Measurements from ENCODE around the gene LHFPL2. TPM values are rescaled to one million over a fixed set of nuclear protein-coding genes. Genes with fewer than 3 reads are reported as not detected.

Gene LHFPL2
- total and polyA plus RNA-seq, 2 donors (not counting 1 experiment from before 2014, with no cell fraction given): 3.8 to 35.5 TPM

DNA sequence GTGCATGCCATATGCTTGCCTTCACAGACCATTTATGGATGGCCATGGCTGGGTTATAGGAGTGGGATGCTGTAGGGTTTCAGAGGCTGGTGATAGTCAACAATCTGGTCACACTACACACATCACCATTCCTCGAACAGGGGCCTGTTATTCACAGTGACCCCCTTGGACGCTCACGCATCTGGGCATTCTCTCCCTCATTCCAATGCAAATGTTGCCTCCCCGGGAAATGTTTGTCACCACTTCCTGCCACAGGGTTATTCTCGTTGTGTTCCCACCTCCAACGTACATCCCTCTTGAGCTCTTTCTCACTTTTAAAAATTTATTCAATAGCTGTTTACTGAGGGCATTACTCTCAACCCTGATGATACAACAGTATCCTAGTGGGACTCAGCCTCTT lies 152.8 kb downstream of the LHFPL2 start:
- ATAC-seq (ENCODE audit: low read depth) (no peak), DNase-seq (no peak)
- Histone ChIP-seq H3K36me3 (replicated peaks in 1 of 2; ENCODE audit: control extremely low read depth in 1 of 2, control insufficient read depth in 1 of 2, extremely low read depth in 1 of 2, insufficient read depth in 2 of 2, low read length in 1 of 2) (no peaks in the 10 kb centered on the region), H3K4me2 (replicated peaks; ENCODE audit: low read depth, low read length, poor library complexity, severe bottlenecking) (no peak overlapping the region), H3K4me3 (ENCODE audit: control extremely low read depth in 1 of 5, extremely low read depth in 1 of 5, insufficient read depth in 1 of 5, low read depth in 2 of 5, low read length in 4 of 5) (no peak overlapping the region), H3K27me3 (replicated peaks in 1 of 4; ENCODE audit: control extremely low read depth in 1 of 4, control insufficient read depth in 3 of 4, insufficient read depth in 4 of 4, low read length in 3 of 4) (no peaks in the 10 kb centered on the region), H3K4me1 (ENCODE audit: control insufficient read depth in 2 of 2, insufficient read depth in 2 of 2, low read length in 2 of 2) (peaks cover 4 to 9% of the 10 kb centered on the region in 2 donors), H2AFZ (ENCODE audit: insufficient read depth, low read depth, low read length, poor library complexity, severe bottlenecking) (no peak overlapping the region), H3K9me3 (ENCODE audit: control extremely low read depth in 1 of 3, control insufficient read depth in 2 of 3, insufficient read depth in 1 of 3, low read length in 2 of 3) (no peaks in the 10 kb centered on the region), H3K9ac (ENCODE audit: low read length) (no peak overlapping the region), H3K79me2 (ENCODE audit: control insufficient read depth, insufficient read depth, low read length) (peaks cover 7% of the 10 kb centered on the region), H4K20me1 (ENCODE audit: control insufficient read depth, insufficient read depth, low read length, poor library complexity, severe bottlenecking) (no peaks in the 10 kb centered on the region), H3K27ac (ENCODE audit: low read length in 2 of 2) (no peak overlapping the region)
- Mint-ChIP-seq H3K9me3 (ENCODE audit: insufficient read depth) (no peaks in the 10 kb centered on the region), H3K4me3 (no peak overlapping the region), H3K27me3 (no peaks in the 10 kb centered on the region), H3K27ac (no peak overlapping the region), H3K4me1 (peaks cover 29% of the 10 kb centered on the region)
- POLR2A ChIA-PET: no interaction called here
- 25% methylated on average over 5 of the region's 6 CpGs for WGBS (ENCODE audit: insufficient coverage)
- intact Hi-C loops (cut with micrococcal nuclease): no loop called here
- CTCF ChIA-PET: interaction anchor here (1.6 kb wide), 1 partner anchor 28 kb away, joined by 5 read pairs; no protein-coding TSS in a partner anchor
- TF ChIP-seq, protein P1, sequence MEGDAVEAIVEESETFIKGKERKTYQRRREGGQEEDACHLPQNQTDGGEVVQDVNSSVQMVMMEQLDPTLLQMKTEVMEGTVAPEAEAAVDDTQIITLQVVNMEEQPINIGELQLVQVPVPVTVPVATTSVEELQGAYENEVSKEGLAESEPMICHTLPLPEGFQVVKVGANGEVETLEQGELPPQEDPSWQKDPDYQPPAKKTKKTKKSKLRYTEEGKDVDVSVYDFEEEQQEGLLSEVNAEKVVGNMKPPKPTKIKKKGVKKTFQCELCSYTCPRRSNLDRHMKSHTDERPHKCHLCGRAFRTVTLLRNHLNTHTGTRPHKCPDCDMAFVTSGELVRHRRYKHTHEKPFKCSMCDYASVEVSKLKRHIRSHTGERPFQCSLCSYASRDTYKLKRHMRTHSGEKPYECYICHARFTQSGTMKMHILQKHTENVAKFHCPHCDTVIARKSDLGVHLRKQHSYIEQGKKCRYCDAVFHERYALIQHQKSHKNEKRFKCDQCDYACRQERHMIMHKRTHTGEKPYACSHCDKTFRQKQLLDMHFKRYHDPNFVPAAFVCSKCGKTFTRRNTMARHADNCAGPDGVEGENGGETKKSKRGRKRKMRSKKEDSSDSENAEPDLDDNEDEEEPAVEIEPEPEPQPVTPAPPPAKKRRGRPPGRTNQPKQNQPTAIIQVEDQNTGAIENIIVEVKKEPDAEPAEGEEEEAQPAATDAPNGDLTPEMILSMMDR (IDR thresholded peaks at IDR 0.05): no peak
- TF ChIP-seq EZH2 (IDR thresholded peaks at IDR 0.05; ENCODE audit: borderline replicate concordance, insufficient read depth, low read depth, low read length, poor library complexity, severe bottlenecking): no peak

- DNase-seq (no peak), ATAC-seq (ENCODE audit: low read depth) (no peak)
- Histone ChIP-seq H3K9me3 (ENCODE audit: control extremely low read depth in 1 of 3, control insufficient read depth in 2 of 3, insufficient read depth in 1 of 3, low read length in 2 of 3) (no peaks in the 10 kb centered on the region), H3K9ac (ENCODE audit: low read length) (no peak overlapping the region), H3K27ac (ENCODE audit: low read length in 2 of 2) (no peak overlapping the region), H3K4me1 (ENCODE audit: control insufficient read depth in 2 of 2, insufficient read depth in 2 of 2, low read length in 2 of 2) (peaks cover under 1 to 2% of the 10 kb centered on the region in 2 donors), H3K36me3 (replicated peaks in 1 of 2; ENCODE audit: control extremely low read depth in 1 of 2, control insufficient read depth in 1 of 2, extremely low read depth in 1 of 2, insufficient read depth in 2 of 2, low read length in 1 of 2) (peaks cover 2 to 12% of the 10 kb centered on the region in 2 experiments), H4K20me1 (ENCODE audit: control insufficient read depth, insufficient read depth, low read length, poor library complexity, severe bottlenecking) (no peaks in the 10 kb centered on the region), H3K27me3 (replicated peaks in 1 of 4; ENCODE audit: control extremely low read depth in 1 of 4, control insufficient read depth in 3 of 4, insufficient read depth in 4 of 4, low read length in 3 of 4) (no peaks in the 10 kb centered on the region), H3K4me2 (replicated peaks; ENCODE audit: low read depth, low read length, poor library complexity, severe bottlenecking) (no peak overlapping the region), H3K79me2 (ENCODE audit: control insufficient read depth, insufficient read depth, low read length) (no peaks in the 10 kb centered on the region), H2AFZ (ENCODE audit: insufficient read depth, low read depth, low read length, poor library complexity, severe bottlenecking) (no peak overlapping the region), H3K4me3 (ENCODE audit: control extremely low read depth in 1 of 5, extremely low read depth in 1 of 5, insufficient read depth in 1 of 5, low read depth in 2 of 5, low read length in 4 of 5) (no peak overlapping the region)
- H3K27me3 Mint-ChIP-seq: no peaks in the 10 kb centered on the region
- no peak overlapping the region for H3K27ac Mint-ChIP-seq
- 92% methylated on average over 6 of the region's 7 CpGs for WGBS (ENCODE audit: insufficient coverage)
- H3K9me3 Mint-ChIP-seq (ENCODE audit: insufficient read depth): no peaks in the 10 kb centered on the region
- peaks cover 16% of the 10 kb centered on the region for H3K4me1 Mint-ChIP-seq
- no peak overlapping the region for H3K4me3 Mint-ChIP-seq
- ChIA-PET CTCF (interaction anchor here (1.3 kb wide), 1 partner anchor 25 kb away, joined by 3 read pairs; no protein-coding TSS in a partner anchor), POLR2A (no interaction called here)
- TF ChIP-seq, protein P1 (IDR thresholded peaks at IDR 0.05): no peak
- TF ChIP-seq EZH2 (IDR thresholded peaks at IDR 0.05; ENCODE audit: borderline replicate concordance, insufficient read depth, low read depth, low read length, poor library complexity, severe bottlenecking): no peak
- intact Hi-C loops (cut with micrococcal nuclease): no loop called here
Measured at GRCh38 chr5:78492650-78493049, 155.9 kb downstream of the LHFPL2 start.
